ENCODE measurements around the gene TMEM131. TPM values are rescaled to one million over a fixed set of nuclear protein-coding genes. Genes with fewer than 3 reads are reported as not detected.

Gene TMEM131
- total RNA-seq, 2 donors from 2014 or later, result 39.0 to 43.0 TPM

DNA sequence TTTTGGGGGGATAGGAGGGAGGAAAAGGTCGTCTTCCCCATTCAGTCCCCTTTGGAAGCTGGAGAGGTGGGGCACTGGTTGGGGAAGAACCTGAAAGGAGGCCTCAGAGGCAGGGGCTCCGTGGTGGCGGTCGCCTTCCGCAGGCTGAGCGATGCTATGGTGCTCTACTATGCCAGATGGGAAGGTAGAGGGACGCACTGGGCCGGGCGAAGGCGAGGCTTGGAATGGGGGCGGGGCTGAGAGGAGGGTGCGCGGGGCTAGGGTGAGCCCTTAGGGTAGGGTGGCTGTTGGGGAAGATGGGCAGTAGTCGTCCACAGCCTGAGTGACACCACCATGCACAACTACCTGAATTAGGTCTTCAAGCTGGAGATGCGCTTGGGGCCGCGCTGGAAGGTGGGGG lies 271.2 kb downstream of the TMEM131 start:
- Mint-ChIP-seq H3K27me3 (ENCODE audit: insufficient read depth) (no peaks in the 10 kb centered on the region), H3K36me3 (ENCODE audit: low read depth) (peaks cover 7% of the 10 kb centered on the region)

DNA sequence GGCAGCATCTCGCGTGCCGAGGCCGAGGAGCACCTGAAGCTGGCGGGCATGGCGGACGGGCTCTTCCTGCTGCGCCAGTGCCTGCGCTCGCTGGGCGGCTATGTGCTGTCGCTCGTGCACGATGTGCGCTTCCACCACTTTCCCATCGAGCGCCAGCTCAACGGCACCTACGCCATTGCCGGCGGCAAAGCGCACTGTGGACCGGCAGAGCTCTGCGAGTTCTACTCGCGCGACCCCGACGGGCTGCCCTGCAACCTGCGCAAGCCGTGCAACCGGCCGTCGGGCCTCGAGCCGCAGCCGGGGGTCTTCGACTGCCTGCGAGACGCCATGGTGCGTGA lies 271.7 kb downstream of the TMEM131 start:
- H3K9ac ChIP-seq (ENCODE audit: extremely low read depth, low read length, poor library complexity, severe bottlenecking), result no peak overlapping the region

More for the DNA sequence above, 271.2 kb downstream of the TMEM131 start:
- H3K9ac ChIP-seq (ENCODE audit: extremely low read depth, low read length, poor library complexity, severe bottlenecking), result no peak overlapping the region
- no peaks in the 10 kb centered on the region for H3K36me3 ChIP-seq (ENCODE audit: control insufficient read depth, insufficient read depth, low read length)
- peaks cover 3% of the 10 kb centered on the region for H3K9me3 Mint-ChIP-seq
- peaks cover 21% of the 10 kb centered on the region for H3K4me1 Mint-ChIP-seq
- H3K4me3 ChIP-seq (ENCODE audit: low read length), result no peak overlapping the region
- no peaks in the 10 kb centered on the region for H3K27me3 ChIP-seq (ENCODE audit: control insufficient read depth, insufficient read depth, low read length, poor library complexity, severe bottlenecking)
- no peak overlapping the region for H3K4me3 Mint-ChIP-seq
- WGBS, 2 experiments (ENCODE audit: insufficient coverage in 1 of 2, insufficient read length in 1 of 2), result 92 to 94% methylated on average over 10 to 17 of the region's 17 CpGs
- DNase-seq, result no peak
- H3K4me1 ChIP-seq (ENCODE audit: control insufficient read depth, insufficient read depth, low read length), result no peaks in the 10 kb centered on the region
- H3K27ac ChIP-seq (ENCODE audit: low read depth, low read length), result no peak overlapping the region
- H3K27ac Mint-ChIP-seq, result no peak overlapping the region
- peaks cover 8% of the 10 kb centered on the region for H3K9me3 ChIP-seq (ENCODE audit: control insufficient read depth, low read length)
- TF ChIP-seq, protein P1, sequence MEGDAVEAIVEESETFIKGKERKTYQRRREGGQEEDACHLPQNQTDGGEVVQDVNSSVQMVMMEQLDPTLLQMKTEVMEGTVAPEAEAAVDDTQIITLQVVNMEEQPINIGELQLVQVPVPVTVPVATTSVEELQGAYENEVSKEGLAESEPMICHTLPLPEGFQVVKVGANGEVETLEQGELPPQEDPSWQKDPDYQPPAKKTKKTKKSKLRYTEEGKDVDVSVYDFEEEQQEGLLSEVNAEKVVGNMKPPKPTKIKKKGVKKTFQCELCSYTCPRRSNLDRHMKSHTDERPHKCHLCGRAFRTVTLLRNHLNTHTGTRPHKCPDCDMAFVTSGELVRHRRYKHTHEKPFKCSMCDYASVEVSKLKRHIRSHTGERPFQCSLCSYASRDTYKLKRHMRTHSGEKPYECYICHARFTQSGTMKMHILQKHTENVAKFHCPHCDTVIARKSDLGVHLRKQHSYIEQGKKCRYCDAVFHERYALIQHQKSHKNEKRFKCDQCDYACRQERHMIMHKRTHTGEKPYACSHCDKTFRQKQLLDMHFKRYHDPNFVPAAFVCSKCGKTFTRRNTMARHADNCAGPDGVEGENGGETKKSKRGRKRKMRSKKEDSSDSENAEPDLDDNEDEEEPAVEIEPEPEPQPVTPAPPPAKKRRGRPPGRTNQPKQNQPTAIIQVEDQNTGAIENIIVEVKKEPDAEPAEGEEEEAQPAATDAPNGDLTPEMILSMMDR (conservative IDR thresholded peaks at IDR 0.05), result no peak

DNA sequence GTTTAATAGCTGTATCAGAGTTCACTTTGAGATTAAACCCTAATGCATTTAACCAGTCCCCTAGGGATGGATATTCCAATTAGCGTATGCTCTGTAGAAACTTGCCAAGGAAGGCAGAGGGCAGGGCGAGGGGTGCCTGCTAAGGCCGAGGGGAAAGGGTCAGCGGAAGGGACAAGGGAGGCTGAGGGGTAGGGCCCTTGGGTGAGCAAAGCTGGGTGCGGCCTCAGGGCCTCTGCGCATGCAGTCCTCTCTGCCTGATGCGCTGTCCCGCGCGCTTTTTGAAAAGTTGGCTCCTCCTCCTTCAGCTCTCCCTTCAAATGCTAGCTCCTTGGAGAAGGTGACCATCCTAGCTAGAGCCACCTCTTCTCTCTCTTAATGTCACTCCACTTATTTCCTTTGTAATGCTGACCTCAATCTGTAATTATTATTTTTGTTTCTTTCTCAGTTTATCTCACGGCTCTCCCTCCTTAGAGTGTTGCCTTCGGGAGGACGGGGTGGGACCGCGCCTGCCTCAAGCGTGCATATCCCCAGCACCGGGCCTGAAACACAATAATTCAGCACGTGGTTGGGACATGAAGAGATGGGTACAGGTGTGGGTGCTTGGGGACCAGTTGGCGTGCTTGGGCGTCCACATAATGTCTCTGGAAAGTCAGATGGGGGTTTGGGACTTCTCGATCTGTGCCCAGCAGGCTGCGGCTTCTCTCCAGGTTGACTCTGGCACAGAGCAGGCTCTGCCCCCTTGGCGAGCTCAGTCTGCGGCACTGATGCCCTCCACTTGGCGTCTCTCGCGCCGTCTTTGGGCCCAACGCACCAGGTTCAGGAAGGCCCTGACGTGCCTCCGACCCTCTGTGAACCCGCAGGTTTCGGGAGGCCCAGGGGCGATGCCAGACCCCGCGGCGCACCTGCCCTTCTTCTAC lies 272.3 kb downstream of the TMEM131 start:
- Mint-ChIP-seq H3K9me3 (peaks cover 3% of the 10 kb centered on the region), H3K27ac (no peak overlapping the region), H3K36me3 (ENCODE audit: low read depth) (peaks cover 7% of the 10 kb centered on the region), H3K27me3 (ENCODE audit: insufficient read depth) (no peaks in the 10 kb centered on the region), H3K4me3 (no peak overlapping the region), H3K4me1 (peaks cover 25% of the 10 kb centered on the region)
- Histone ChIP-seq H3K4me1 (ENCODE audit: control insufficient read depth, insufficient read depth, low read length) (no peaks in the 10 kb centered on the region), H3K9me3 (ENCODE audit: control insufficient read depth, low read length) (peaks cover 4% of the 10 kb centered on the region), H3K9ac (ENCODE audit: extremely low read depth, low read length, poor library complexity, severe bottlenecking) (no peak overlapping the region), H3K27ac (ENCODE audit: low read depth, low read length) (no peak overlapping the region), H3K27me3 (ENCODE audit: control insufficient read depth, insufficient read depth, low read length, poor library complexity, severe bottlenecking) (no peaks in the 10 kb centered on the region), H3K4me3 (ENCODE audit: low read length) (no peak overlapping the region), H3K36me3 (ENCODE audit: control insufficient read depth, insufficient read depth, low read length) (no peaks in the 10 kb centered on the region)
- 95 to 97% methylated on average over 28 to 37 of the region's 37 CpGs for WGBS, 2 experiments (ENCODE audit: insufficient coverage in 1 of 2, insufficient read length in 1 of 2)
- TF ChIP-seq, protein P1 (conservative IDR thresholded peaks at IDR 0.05), result no peak
- DNase-seq, result no peak

More for the DNA sequence above, 271.7 kb downstream of the TMEM131 start:
- H3K36me3 ChIP-seq (ENCODE audit: control insufficient read depth, insufficient read depth, low read length), result no peaks in the 10 kb centered on the region
- H3K27ac Mint-ChIP-seq, result no peak overlapping the region
- TF ChIP-seq, protein P1 (conservative IDR thresholded peaks at IDR 0.05), result no peak
- peaks cover 4% of the 10 kb centered on the region for H3K9me3 ChIP-seq (ENCODE audit: control insufficient read depth, low read length)
- no peak overlapping the region for H3K27ac ChIP-seq (ENCODE audit: low read depth, low read length)
- 95 to 98% methylated on average over 40 to 41 of the region's 41 CpGs for WGBS, 2 experiments (ENCODE audit: insufficient coverage in 1 of 2, insufficient read length in 1 of 2)
- peaks cover 7% of the 10 kb centered on the region for H3K36me3 Mint-ChIP-seq (ENCODE audit: low read depth)
- H3K27me3 ChIP-seq (ENCODE audit: control insufficient read depth, insufficient read depth, low read length, poor library complexity, severe bottlenecking), result no peaks in the 10 kb centered on the region
- no peaks in the 10 kb centered on the region for H3K27me3 Mint-ChIP-seq (ENCODE audit: insufficient read depth)
- H3K4me1 ChIP-seq (ENCODE audit: control insufficient read depth, insufficient read depth, low read length), result no peaks in the 10 kb centered on the region
- H3K4me3 ChIP-seq (ENCODE audit: low read length), result no peak overlapping the region
- H3K9me3 Mint-ChIP-seq, result peaks cover 3% of the 10 kb centered on the region
- no peak overlapping the region for H3K4me3 Mint-ChIP-seq
- H3K4me1 Mint-ChIP-seq, result peaks cover 24% of the 10 kb centered on the region
- DNase-seq, result no peak

All from endodermal cell (in vitro differentiated cells).